GM23248 (cell line): ENCODE measurements around the gene TENT4A.

Experiments
- EZH2 ChIP-seq: fragments of 200-600 bp; sonication (generic); IDR thresholded peaks from 2 replicates; pipeline ENCODE4 v1.6.1; 2018; ENCODE audit warnings: antibody characterized with exemption, mild to moderate bottlenecking; ENCODE audit not compliant: insufficient read depth, poor library complexity, severe bottlenecking
- EZH2phosphoT487 ChIP-seq: fragments of 200-600 bp; sonication (generic); IDR thresholded peaks from 2 replicates; pipeline ENCODE4 v1.6.1; 2018; ENCODE audit warnings: antibody characterized with exemption, moderate library complexity, mild to moderate bottlenecking, low read depth; ENCODE audit not compliant: insufficient read depth

- no peak for TF ChIP-seq EZH2
- no peak for TF ChIP-seq EZH2phosphoT487
Measured at GRCh38 chr5:6742081-6742758, 29.0 kb downstream of the TENT4A start.
